ENCODE measurements around the gene PRTG.

DNA sequence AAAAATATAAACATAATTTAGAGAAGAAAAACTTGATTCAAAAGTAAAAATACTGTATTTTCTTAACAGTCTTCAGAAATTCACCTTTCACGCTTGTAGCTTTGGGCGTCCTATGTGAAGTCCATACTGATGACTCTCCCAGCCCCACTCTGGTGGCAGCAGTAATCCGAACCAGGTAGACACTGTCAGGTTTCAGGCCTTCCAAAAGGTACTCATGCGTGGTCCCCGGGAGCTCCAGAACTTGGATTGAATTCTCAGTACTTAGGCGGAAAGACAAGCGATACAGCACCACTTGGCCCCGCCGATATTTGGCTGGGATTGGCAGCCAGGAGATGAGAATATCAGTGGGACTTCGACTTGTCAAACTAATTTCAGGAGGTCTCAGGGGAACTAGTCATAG lies 69.7 kb downstream of the PRTG start:
- TF ChIP-seq, protein P1, sequence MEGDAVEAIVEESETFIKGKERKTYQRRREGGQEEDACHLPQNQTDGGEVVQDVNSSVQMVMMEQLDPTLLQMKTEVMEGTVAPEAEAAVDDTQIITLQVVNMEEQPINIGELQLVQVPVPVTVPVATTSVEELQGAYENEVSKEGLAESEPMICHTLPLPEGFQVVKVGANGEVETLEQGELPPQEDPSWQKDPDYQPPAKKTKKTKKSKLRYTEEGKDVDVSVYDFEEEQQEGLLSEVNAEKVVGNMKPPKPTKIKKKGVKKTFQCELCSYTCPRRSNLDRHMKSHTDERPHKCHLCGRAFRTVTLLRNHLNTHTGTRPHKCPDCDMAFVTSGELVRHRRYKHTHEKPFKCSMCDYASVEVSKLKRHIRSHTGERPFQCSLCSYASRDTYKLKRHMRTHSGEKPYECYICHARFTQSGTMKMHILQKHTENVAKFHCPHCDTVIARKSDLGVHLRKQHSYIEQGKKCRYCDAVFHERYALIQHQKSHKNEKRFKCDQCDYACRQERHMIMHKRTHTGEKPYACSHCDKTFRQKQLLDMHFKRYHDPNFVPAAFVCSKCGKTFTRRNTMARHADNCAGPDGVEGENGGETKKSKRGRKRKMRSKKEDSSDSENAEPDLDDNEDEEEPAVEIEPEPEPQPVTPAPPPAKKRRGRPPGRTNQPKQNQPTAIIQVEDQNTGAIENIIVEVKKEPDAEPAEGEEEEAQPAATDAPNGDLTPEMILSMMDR (IDR thresholded peaks at IDR 0.05; ENCODE audit: low read depth, low read length), result no peak
- TF ChIP-seq, protein P2, sequence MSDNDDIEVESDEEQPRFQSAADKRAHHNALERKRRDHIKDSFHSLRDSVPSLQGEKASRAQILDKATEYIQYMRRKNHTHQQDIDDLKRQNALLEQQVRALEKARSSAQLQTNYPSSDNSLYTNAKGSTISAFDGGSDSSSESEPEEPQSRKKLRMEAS (IDR thresholded peaks at IDR 0.05; ENCODE audit: low read depth, low read length), result no peak
- TF ChIP-seq POLR2A (IDR thresholded peaks at IDR 0.05; ENCODE audit: extremely low read depth, insufficient read length) (no peak), MYC (IDR thresholded peaks at IDR 0.05; ENCODE audit: low read depth, low read length) (no peak)

Data from NB4 (cell line).